HG03521 (cell line): ENCODE results near the gene NPR1.
"Not testable (repeated sequence)": the region's sequence is repeated elsewhere in the genome, so short reads cannot be mapped to it uniquely, and the experiment has no call there.

Experiments
- ATAC-seq: cut with Tn5 transposase; IDR thresholded peaks from one replicate; pipeline ENCODE4 v1.9.1; 2021; ENCODE audit warnings: mild to moderate bottlenecking, moderate library complexity; ENCODE audit not compliant: unreplicated experiment

NPR1 gene

GRCh38 chr1:153649137-153649862, 29.2 kb upstream of the NPR1 start:
- ATAC-seq = no peak

DNA sequence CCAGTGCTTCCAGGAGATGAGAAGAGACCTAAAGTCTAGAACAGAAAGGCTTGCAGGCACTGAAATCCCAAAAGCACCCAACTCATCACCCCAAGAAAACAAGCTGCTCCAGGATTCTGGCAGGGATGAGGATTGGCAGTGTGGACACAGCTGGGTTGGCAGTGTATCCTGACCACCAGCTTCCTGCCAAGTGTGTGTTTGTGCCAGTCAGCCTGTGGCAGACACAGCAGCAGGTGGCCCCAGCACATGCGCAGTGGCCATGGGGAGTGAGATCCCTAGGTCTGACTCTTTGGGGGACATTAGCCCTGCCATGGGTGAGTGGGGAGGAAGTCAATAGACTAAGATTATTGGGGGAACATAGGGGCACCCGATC, 28.6 kb upstream of the NPR1 start:
- ATAC-seq = no peak

- ATAC-seq = no peak
Observed at GRCh38 chr1:153651771-153652170, 26.7 kb upstream of the NPR1 start.

GRCh38 chr1:153652805-153653500, 25.5 kb upstream of the NPR1 start:
- ATAC-seq = no peak

DNA sequence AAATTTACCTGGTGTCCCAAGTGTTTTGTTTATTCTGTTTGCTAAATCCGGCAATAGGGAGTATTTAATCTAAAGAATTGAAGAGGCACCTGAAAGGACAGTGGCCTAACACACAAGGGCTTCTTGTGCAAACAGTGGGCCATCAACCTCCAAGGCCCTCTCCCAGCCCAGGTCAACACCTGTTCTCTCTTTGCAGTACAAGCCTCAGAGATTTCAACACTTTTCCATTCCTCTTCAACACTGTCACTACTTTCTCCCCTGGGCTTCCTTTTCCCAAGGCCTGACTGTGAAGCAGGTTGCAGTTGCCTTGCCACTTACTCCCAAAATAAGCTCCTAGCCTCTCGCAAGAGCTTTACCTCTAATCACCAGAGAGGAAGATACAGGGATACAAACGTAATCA, 23.2 kb upstream of the NPR1 start:
- ATAC-seq = no peak

GRCh38 chr1:153658400-153659174, 19.9 kb upstream of the NPR1 start, which contains the start of gene SNAPIN:
Gene SNAPIN (plus strand): TSS chr1:153658703. CDS start chr1:153658744, 41 bp downstream.
- peak; percentile 92 for ATAC-seq

DNA sequence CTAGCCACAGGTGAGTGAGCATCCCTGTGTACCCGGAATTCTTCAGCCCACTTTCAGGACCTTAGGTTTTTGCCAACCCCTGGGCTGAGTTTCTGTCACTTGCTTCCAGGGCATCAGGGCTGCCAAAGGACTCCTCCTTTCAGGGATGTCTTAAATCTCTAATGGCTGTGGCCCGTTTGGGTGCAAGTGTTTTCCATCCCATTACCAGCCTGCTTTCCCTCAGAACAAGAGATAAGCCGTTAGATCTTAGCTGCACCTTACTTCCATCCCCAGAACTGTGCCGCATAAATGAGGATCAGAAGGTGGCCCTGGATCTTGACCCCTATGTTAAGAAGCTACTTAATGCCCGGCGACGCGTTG, 19.3 kb upstream of the NPR1 start:
- no peak for ATAC-seq

- ATAC-seq = no peak
Observed at GRCh38 chr1:153659656-153660055, 18.8 kb upstream of the NPR1 start.

- no peak for ATAC-seq
Observed at GRCh38 chr1:153661111-153661708, 17.3 kb upstream of the NPR1 start.

- no peak for ATAC-seq
Observed at GRCh38 chr1:153662269-153662668, 16.2 kb upstream of the NPR1 start.

DNA sequence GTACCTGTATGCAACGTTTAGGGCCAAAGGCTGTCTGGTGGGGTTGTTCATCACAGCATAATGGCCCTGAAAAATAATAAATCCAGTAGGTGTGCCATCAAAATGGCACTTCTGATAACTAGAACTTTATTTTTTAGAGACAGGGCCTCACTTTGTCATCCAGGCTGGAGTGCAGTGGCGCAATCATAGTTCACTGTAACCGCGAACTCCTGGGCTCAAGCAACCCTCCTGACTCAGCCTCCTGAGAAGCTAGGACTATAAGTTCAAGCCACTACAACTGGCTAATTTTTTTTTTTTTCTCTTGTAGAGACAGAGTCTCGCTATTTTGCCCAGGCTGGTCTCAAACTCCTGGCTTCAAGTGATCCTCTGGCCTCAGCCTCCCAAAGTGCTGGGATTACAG, 15.3 kb upstream of the NPR1 start:
- no peak for ATAC-seq

- ATAC-seq = no peak
Observed at GRCh38 chr1:153667439-153667838, 11.0 kb upstream of the NPR1 start.

DNA sequence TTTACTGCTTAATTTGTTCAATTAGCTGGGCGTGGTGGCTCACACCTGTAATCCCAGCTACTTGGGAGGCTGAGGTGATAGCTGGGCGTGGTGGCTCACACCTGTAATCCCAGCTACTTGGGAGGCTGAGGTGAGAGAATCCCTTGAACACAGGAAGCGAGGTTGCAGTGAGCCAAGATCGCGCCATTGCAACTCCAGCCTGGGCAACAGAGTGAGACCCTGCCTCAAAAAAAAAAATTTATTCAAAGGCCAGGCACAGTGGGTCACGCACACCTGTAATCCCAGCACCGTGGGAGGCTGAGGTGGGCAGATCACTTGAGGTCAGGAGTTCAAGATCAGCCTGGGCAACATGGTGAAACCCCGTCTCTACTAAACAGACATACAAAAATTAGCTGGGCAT, 9.8 kb upstream of the NPR1 start:
- ATAC-seq = not testable (repeated sequence)

DNA sequence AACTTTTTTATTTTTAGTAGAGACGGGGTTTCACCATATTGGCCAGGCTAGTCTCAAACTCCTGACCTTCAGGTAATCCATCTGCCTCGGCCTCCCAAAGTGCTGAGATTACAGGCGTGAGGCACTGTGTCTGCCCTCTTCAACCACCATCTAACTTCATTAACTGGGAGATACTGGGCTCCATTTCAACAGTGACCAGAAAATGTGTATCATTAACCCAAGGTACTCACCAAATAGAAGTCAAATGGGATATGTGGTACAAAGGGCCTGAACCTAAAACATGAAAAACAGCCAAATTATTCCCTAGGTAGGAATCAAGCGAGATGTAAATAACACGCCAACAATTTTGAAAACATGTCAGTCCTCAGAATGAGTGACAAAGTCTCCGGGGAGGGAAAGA, 8.9 kb upstream of the NPR1 start:
- no peak for ATAC-seq

- ATAC-seq = peak; percentile 3
Observed at GRCh38 chr1:153670257-153670858, 8.1 kb upstream of the NPR1 start.

DNA sequence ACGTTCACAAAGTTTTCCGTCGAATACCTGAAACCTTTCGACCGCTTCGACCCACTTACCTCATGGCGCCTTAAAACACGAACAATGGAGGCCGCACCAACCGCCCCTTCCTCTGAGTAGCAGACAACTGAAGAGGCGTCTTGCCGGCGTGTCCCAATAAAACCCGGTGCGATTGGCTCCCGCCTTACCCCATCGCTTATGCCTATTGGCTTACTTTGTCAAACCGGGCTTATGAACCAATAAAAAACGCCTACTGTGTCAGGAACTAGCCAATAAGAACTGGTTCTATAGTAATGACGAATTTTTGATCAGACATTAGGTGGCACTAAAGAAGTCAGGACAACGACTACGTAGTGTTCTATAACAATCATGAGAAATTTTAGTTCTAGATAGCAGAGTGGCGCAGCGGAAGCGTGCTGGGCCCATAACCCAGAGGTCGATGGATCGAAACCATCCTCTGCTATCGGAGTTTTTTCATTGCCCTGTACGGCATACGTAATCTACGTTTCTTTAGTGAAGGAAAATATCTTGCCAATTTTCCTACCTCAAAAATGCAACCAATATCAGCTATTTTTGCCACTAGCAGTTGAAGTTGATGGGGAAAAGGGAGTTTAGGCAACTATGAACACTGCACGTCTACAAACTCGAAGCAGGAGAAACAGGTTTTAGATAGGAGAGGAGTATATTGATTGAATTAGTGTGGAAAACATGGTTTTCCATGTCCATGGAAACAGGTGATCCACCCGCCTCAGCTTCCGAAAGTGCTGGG, 7.4 kb upstream of the NPR1 start, which contains the start of gene ILF2:
Gene ILF2 (minus strand): TSS at position 135 of the 769 bp plus-strand sequence. CDS start 71 bp downstream, at position 64.
- peak; percentile 93 for ATAC-seq

DNA sequence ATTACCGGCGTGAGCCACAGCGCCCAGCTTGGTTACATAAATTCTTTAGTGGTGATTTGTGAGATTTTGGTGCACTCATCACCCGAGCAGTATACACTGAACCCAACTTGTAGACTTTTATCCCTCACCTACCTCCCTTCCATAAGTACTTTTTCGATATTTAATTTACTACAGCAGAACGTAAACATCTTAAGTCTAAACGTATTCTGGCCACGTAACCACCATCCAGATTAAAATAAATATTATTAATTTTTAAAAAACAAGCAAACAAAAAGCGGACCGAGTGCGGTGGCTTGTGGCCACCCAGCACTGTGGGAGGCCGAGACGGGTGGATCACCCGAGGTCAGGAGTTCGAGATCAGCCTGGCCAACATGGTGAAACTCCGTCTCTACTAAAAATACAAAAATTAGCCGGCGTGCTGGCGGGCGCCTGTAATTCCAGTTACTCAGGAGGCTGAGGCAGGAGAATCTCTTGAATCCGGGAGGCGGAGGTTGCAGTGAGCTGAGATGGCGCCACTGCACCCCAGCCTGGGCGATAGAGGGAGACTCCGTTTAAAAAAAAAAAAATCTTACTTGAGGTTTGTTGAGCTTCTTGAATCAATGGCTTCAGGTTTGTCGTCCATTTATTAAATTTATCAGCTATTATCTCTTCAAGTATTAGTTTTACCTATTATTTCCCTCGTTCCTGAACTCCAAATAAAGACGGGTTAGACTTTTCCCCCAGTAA, 6.7 kb upstream of the NPR1 start:
- peak; percentile 11 for ATAC-seq

- no peak for ATAC-seq
Observed at GRCh38 chr1:153673511-153673910, 5.0 kb upstream of the NPR1 start.

DNA sequence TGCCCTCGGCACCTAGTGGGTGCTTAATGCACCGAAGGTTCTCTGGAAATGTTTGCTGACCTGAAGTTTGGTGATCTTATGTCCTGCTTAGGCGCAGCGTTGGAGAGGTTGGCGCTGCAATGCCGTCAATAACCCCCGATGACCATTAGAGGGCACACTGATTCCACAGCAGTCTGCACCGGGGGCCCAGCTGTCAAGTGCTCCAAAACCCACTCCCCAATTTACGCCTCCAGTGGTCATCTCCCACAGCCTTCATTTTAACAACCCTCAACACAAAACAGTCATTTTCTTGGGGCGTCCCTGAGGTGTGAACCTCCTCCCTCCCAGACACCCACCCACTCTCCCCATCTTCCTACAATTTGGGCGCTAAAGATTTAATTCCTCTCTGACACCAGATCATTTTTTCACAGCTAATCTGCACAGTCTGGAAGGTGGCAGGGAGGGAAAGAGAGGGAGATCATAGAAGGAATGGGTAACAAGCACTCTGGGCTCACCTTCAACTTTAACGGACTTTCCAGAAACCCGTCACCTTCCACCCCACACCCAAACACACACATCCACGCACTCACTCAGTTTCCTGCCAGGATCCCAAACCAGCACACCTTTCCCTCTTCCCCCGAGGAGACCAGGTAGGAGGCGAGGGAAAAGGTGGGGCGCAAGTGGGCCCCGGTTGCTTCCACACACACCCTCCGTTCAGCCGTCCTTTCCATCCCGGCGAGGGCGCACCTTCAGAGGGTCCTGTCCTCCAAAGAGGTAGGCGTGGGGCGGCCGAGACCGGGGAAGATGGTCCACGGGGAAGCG, 570 bp upstream of the NPR1 start:
- no peak for ATAC-seq
